ENCODE results near the gene PLCB3.
A peak's percentile ranks its signal among the peaks of the same experiment; 100 is the strongest.

The PLCB3 gene

GRCh38 chr11:64291262-64291751 lies 40.0 kb downstream of the PLCB3 start, which contains the start of gene KCNK4:
KCNK4 (plus strand) TSS chr11:64291302; CDS start chr11:64293019, 1,717 bp downstream.
- Mint-ChIP-seq H3K27ac (peak within 1 kb of the TSS; percentile 30), H3K27me3 (peaks cover 24% of the 10 kb centered on the region), H3K36me3 (peaks cover 2% of the 10 kb centered on the region), H3K4me3 (peak within 1 kb of the TSS; percentile 77), H3K4me1 (peaks cover 12% of the 10 kb centered on the region), H3K9me3 (no peaks in the 10 kb centered on the region)

- H3K4me1 Mint-ChIP-seq: peaks cover 6% of the 10 kb centered on the region
- H3K27me3 Mint-ChIP-seq: peaks cover 29% of the 10 kb centered on the region
- H3K27ac Mint-ChIP-seq: no peak overlapping the region
- H3K9me3 Mint-ChIP-seq: no peaks in the 10 kb centered on the region
- H3K36me3 Mint-ChIP-seq: peaks cover 2% of the 10 kb centered on the region
- H3K4me3 Mint-ChIP-seq: no peak overlapping the region
These were observed 40.6 kb downstream of the PLCB3 start for GRCh38 chr11:64291752-64292459.

- peak overlapping the region; percentile 64 for H3K4me3 Mint-ChIP-seq
- peaks cover 2% of the 10 kb centered on the region for H3K36me3 Mint-ChIP-seq
- peaks cover 7% of the 10 kb centered on the region for H3K4me1 Mint-ChIP-seq
- H3K27ac Mint-ChIP-seq: no peak overlapping the region
- H3K9me3 Mint-ChIP-seq: no peaks in the 10 kb centered on the region
- H3K27me3 Mint-ChIP-seq: peaks cover 33% of the 10 kb centered on the region
These were observed 41.3 kb downstream of the PLCB3 start for GRCh38 chr11:64292460-64293254.

- Mint-ChIP-seq H3K4me3 (no peak overlapping the region), H3K36me3 (peaks cover 2% of the 10 kb centered on the region), H3K27ac (peak overlapping the region; percentile 20), H3K9me3 (no peaks in the 10 kb centered on the region), H3K27me3 (peaks cover 41% of the 10 kb centered on the region), H3K4me1 (peaks cover 12% of the 10 kb centered on the region)
These were observed 43.4 kb downstream of the PLCB3 start for GRCh38 chr11:64294774-64295173.

- H3K36me3 Mint-ChIP-seq: no peaks in the 10 kb centered on the region
- H3K27ac Mint-ChIP-seq: no peak overlapping the region
- peaks cover 42% of the 10 kb centered on the region for H3K27me3 Mint-ChIP-seq
- no peak overlapping the region for H3K4me3 Mint-ChIP-seq
- no peaks in the 10 kb centered on the region for H3K9me3 Mint-ChIP-seq
- H3K4me1 Mint-ChIP-seq: peaks cover 16% of the 10 kb centered on the region
These were observed 44.4 kb downstream of the PLCB3 start for GRCh38 chr11:64295760-64296159.

- no peak overlapping the region for H3K4me3 Mint-ChIP-seq
- peaks cover 17% of the 10 kb centered on the region for H3K4me1 Mint-ChIP-seq
- H3K27me3 Mint-ChIP-seq: peaks cover 43% of the 10 kb centered on the region
- no peaks in the 10 kb centered on the region for H3K9me3 Mint-ChIP-seq
- no peaks in the 10 kb centered on the region for H3K36me3 Mint-ChIP-seq
- H3K27ac Mint-ChIP-seq: no peak overlapping the region
These were observed 44.9 kb downstream of the PLCB3 start for GRCh38 chr11:64296236-64296635.

- Mint-ChIP-seq H3K9me3 (no peaks in the 10 kb centered on the region), H3K27me3 (peaks cover 43% of the 10 kb centered on the region), H3K27ac (no peak overlapping the region), H3K4me3 (no peak overlapping the region), H3K36me3 (no peaks in the 10 kb centered on the region), H3K4me1 (peaks cover 17% of the 10 kb centered on the region)
These were observed 45.7 kb downstream of the PLCB3 start for GRCh38 chr11:64296830-64297698.

- Mint-ChIP-seq H3K4me1 (peaks cover 17% of the 10 kb centered on the region), H3K9me3 (no peaks in the 10 kb centered on the region), H3K27me3 (peaks cover 41% of the 10 kb centered on the region), H3K27ac (no peak overlapping the region), H3K36me3 (no peaks in the 10 kb centered on the region), H3K4me3 (no peak overlapping the region)
These were observed 46.5 kb downstream of the PLCB3 start for GRCh38 chr11:64297699-64298358.

GRCh38 chr11:64298966-64299846 lies 47.9 kb downstream of the PLCB3 start:
- peak overlapping the region; percentile 31 for H3K4me3 Mint-ChIP-seq
- peaks cover 21% of the 10 kb centered on the region for H3K4me1 Mint-ChIP-seq
- peaks cover 33% of the 10 kb centered on the region for H3K27me3 Mint-ChIP-seq
- H3K27ac Mint-ChIP-seq: no peak overlapping the region
- no peaks in the 10 kb centered on the region for H3K36me3 Mint-ChIP-seq
- H3K9me3 Mint-ChIP-seq: no peaks in the 10 kb centered on the region

GRCh38 chr11:64299847-64300648 lies 48.7 kb downstream of the PLCB3 start, which contains the start of gene CATSPERZ:
CATSPERZ (plus strand) TSS chr11:64300358; CDS start chr11:64300411, 53 bp downstream.
- Mint-ChIP-seq H3K4me3 (peak within 1 kb of the TSS; percentile 74), H3K36me3 (no peaks in the 10 kb centered on the region), H3K9me3 (no peaks in the 10 kb centered on the region), H3K4me1 (peaks cover 24% of the 10 kb centered on the region), H3K27me3 (peaks cover 31% of the 10 kb centered on the region), H3K27ac (no peak within 1 kb of the TSS)

GRCh38 chr11:64303109-64304031 lies 52.0 kb downstream of the PLCB3 start:
- Mint-ChIP-seq H3K36me3 (peaks cover 5% of the 10 kb centered on the region), H3K4me1 (peaks cover 31% of the 10 kb centered on the region), H3K9me3 (no peaks in the 10 kb centered on the region), H3K27me3 (peaks cover 11% of the 10 kb centered on the region), H3K27ac (peak overlapping the region; percentile 30), H3K4me3 (peak overlapping the region; percentile 91)

- Mint-ChIP-seq H3K36me3 (peaks cover 5% of the 10 kb centered on the region), H3K9me3 (no peaks in the 10 kb centered on the region), H3K27ac (no peak overlapping the region), H3K27me3 (peaks cover 10% of the 10 kb centered on the region), H3K4me3 (peak overlapping the region; percentile 91), H3K4me1 (peaks cover 31% of the 10 kb centered on the region)
These were observed 52.6 kb downstream of the PLCB3 start for GRCh38 chr11:64304032-64304315.
